ENCODE data around the gene PTGFRN.

- TF ChIP-seq RAD21 (IDR thresholded peaks at IDR 0.05; ENCODE audit: low read depth) (no peak), POLR2A (IDR thresholded peaks at IDR 0.05; ENCODE audit: borderline replicate concordance, extremely low read depth, insufficient read depth, insufficient read length) (no peak), CTCF (IDR thresholded peaks at IDR 0.05 in 2 of 3, conservative IDR thresholded peaks at IDR 0.05 in 1 of 3; ENCODE audit: borderline replicate concordance in 1 of 3, insufficient read depth in 1 of 3, low read depth in 2 of 3, low read length in 2 of 3) (no peak)
Measured at GRCh38 chr1:116993286-116993685, 83.6 kb downstream of the PTGFRN start.

All from HCT116 (cell line).